CD4-positive, alpha-beta T cell treated with Interleukin-12 subunit alpha and Interleukin-12 subunit beta, for 1 hour (primary cell): ENCODE results near the gene NKD2.
A peak's percentile ranks its signal among the peaks of the same experiment; 100 is the strongest.

Source experiments
- DNase-seq: peaks from one replicate; pipeline ENCODE4 v3.0.0-alpha.2; 2020

NKD2 gene

DNA sequence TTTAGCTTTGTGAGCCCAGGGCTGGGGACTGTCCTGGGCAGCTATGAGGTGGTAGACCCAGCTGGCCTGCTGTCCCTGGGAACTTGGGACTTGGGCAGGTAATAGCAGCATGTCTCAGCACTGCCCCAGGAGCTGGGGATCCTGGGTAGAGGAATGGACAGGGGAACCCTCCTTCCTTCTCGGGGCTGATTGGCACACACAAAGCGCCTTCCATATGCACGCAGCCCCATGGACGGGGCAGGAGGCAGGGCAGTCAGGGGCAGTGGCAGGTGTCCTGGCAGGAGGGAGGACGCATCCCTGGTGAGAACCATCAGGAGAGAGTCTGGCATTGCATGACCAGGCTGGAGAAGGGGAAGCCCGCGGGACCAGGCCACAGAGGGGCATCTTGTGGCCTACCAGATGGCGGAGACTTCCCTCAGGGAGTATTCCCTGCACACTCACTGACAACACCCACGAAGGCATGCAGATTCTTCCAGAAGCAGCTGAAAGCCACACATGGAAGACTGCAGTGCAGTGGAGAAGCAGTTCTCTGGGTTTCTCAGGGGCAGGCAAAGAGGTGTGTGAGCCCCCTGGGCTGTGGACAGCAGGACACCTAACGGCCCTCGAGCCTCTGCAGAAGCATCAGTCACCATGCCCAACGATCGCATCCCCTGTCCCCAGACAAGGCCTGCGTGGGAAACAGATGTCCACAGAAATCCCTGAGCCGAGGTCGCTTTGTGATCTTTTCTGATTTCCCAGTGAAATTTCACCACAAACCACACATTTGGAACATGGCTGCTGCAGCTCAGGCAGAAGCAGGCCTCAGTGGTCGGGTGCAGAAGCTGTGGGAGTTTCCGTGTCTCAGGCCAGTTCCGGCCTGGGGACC lies 7.0 kb upstream of the NKD2 start:
- DNase-seq: no peak

DNA sequence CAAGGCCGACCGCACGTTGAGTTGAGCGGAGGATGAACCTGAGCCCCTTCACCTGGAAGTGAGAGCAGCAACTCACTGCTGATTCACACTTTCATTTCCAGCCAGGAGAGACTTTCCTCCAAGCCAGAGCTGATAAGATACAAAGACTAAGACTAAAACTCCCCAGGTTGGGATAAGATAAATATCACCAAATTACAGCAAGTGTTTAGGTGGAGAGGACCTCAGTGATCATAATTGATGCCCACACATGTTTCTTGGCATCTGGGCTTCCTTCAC lies 6.4 kb upstream of the NKD2 start:
- no peak for DNase-seq

DNA sequence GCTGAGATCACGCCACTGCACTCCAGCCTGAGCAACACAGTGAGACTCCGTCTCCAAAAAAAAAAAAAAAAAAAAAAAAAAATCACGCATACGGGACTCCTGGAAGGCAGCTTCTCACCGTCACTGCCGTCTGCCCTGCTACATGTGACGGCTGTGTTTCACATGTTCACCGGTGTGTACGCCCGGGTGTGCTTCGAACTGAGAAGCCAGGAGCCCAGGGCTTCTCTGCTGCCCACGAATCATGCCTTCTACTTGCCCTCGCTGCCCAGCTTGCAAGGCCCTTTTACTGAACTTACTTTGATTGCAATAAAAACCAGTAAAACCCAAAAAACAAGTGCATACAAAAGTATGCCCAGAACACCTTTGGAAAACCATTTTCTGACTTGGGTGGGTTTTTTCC lies 5.8 kb upstream of the NKD2 start:
- no peak for DNase-seq

DNA sequence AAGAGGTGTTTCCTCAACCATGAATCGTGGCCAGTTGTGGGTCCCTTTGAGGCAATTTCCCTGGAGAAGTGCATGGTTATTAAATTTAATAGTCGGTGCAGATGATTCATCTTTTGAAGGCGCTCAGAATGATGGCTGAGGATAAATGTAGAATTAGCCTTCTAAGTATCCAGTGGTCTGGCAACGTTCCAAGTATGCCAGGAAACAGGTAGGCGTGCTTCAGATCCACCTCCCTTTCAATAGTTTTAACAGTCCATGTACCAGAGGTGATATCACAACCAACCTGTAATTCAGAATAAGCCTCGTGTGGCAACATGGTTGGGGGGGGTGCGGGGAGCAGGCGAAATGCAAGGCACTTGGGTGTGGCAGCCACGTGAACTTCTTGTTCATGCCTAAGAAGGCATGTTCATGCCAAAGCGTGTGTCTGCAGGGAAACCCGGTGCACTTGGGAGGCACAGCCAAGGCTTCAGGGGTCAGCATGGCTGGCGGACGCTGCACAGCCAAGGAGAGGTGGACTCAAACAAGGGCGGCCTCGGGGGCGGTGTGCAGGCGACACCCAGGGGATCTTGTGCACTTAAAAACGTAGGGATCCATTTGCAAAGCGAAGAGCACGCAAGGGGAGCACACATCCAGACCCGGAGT lies 5.2 kb upstream of the NKD2 start:
- peak; percentile 16 for DNase-seq

DNA sequence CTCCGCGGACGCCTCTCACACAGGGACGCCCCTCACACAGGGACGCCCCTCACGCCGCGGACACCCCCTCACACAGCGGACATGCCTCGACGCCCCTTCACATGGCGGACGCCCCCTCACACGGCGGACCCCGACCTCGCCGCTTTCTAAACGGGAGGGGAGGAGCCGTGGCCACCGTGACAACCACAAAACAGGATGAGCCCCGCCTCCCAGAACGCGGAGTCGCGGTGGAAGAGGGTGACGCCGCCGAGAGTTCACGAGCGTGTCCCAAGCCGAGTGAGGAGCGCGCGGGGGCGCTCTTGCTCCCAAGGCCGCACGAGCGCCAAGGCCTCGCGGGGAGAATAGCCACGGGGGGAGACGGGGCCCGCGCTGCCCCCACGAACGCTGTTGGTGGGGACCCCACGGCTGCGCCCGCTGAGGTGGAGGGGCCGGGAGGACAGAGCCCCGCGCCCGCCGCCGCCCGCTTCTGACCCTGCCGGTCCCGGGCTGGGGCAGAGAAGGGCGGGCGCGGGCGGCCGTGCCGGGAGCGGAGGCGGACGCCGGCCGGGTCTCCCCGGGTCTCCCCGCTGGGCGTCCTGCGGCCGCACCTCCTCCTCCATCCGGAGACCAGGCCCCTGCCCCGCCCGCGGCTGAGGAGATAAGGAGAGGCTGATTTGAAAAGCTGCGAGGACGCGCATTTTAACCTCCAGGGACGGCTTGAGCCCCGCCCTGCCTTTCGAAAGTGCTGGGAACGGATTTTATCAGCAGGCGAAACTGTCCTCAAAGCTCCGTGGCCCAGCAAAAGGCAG lies 3.9 kb upstream of the NKD2 start:
- peak; percentile 46 for DNase-seq

DNA sequence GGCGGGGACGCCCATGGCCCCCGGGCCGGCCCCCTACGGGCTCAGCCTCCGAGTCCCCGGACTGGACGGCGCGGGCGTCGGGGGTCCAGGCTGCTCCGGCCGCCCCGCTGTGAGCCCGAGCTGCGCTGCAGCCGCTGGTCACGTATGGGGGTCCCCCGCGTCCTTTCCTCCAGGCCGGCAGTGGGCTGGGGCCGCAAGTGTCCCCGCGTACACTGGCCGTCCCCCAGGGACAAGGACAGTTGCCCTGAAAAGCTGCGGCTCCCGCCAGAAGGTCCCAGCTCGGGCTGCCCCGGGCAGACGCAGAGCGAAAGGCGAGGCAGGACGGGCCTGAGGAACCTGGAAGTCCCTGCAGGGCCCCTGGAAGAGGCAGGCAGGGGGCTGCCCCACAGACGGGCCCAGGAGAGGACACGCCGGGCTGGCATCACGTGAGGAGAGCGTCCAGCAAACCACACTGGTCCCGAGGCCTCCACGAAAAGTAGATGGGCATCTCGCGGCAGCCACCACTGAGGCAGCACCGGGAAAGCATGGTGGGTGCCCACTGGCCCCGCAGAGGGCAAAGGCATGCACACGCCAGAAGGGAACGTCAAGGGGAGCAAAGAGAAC lies 3.3 kb upstream of the NKD2 start:
- no peak for DNase-seq

DNA sequence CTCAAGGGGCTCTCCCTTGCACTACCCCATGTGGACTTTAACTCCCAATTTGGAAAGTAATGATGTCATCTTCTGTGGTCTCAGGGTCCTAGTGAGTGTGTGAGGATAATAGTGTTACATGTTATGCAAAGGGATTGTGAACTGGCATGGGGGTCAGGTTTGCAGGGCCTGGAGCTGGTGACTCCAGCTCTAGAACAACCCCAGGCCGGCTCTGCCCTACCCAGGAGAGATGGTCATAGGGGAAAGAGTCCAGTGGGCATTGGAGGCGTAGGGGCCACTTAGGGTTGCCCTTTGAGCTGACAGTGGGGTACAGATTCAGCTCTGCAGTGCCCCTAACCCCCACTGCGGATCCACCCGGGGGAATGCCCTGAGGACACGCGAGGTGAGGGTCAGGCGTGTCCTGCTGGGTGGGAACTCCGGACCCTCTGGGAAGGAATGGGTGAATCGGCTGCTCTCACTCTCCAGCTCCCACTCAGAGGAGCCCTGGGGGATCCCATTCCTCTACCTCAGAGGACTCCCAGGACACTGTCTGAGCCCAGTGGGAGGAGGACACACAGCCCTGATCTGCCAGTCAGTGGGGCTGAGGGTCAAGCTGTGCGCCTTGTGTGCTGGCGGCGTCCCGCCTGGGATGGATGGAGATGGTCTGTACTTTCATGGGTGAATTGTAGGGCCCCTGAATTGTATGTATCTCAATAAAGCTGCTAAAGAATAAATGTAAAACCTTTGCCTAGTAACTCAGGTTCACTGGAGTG lies 2.5 kb upstream of the NKD2 start:
- DNase-seq: no peak

DNA sequence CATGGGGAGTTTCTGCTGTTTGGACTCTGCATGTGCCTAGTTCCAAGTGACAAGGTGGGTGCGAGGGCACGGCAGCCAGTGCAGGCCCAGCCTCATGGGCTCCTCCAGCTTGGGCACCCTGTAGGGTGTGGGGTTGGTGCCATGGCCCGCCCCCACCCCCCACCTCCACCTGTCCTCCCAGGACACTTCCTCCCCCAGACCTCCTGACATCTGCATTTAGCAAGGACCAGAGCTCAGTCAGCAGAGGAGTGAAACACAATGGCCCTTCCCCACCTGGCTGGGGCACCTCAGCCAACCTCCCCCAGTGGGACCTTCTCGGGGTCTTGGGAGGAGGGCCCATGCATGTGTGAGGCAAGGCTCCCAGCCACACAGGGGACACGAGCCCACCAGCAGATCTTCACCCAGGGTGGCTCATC lies 1.9 kb upstream of the NKD2 start:
- no peak for DNase-seq

DNA sequence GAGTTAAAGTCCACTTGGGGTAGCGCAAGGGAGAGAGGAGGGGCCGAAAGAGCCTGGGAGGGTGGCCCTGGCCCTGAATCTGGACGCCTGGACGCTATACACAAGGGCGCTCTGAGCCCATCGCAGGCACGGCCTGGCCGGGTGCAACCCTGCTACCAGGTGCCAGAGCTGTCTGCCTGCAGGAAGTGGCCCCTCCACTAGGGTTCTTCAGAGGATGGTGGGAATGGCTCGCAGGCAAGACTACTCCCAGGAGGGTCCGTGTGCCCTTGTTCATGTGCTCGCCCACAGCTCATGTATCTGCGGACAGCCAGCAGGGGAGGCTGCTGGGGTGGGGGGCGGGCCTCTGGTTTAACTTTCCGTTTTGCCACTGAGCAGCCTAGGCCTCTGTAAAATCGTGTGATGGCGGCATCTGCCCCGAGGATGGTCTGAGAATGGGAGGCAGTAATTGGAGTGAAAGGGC lies 1.4 kb upstream of the NKD2 start:
- no peak for DNase-seq

DNA sequence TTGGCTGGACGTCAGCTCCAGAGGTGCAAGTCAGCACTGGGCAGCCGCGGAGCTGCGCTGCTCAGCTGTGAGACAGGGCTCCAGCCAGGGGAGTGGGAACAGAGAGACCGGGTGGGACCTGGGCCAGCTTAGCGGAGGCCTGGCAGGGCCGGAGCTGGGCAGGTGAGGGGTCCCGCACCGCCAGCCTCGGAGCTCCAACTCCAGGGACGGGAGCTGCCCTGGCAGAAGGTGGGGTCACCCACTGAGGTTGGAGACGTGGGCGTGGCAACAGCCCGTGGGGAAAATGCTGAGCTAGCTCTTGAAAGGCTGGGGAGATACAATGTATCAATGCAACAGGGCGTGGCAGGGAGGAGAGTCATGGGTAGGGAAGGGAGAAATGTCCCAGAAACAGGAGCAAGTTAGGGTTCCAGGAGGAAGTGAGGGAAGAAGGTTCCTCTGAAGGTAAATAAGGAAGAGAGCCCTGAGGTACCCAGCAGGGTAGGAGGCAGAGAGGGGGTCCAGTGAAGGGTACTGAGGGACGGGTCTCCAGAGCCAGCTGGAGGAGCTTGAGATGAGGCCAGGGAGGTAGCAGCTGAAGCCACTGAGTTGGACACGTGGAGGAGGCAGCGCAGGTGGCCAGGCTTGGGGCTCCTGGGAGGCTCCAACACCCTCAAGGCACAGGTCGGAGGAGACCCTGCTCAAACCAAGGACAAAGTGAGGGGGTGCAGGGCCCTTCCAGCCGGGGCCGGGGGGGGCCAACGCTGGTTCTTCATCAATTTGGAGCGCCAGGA lies 736 bp upstream of the NKD2 start:
- DNase-seq: no peak

DNA sequence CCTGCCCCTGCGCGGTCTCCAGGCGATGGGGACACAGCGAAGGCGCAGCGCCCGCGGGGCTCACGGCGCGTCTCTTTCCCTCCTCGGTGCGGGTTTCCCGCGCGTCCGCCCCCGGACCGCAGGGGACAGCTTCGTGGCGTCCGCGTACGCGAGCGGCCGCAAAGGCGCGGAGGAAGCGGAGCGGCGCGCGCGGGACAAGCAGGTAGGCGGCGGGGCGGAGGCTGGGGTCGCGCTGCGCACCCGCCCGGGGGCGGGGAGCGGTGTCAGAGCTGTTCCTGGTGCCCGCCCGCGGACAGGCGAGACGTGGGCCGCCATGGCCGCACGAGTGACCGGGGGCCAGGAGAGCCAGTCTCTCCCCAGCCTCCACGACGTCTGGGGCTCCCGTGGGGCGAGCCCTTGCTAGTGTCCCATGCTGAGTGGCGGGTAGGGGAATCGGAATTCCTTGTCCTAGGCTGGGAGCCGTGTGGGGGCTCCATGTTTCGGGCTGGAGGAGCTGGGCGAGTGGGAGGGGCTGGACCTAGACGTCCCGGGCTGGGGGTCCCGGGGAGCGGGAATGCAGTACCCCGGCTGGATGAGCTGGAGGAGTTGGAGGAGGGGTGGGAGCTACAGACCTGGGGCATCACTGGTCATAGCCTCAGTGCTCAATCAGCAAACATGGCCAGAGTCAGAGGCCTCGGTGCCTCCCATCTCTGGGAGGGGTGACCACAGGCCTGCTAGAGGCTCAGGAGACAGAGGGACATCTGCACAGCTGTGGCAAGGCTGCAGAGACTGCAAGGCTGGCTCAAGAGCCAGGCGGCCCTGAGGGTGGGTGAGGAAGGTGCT lies 968 bp downstream of the NKD2 start:
- DNase-seq: no peak

DNA sequence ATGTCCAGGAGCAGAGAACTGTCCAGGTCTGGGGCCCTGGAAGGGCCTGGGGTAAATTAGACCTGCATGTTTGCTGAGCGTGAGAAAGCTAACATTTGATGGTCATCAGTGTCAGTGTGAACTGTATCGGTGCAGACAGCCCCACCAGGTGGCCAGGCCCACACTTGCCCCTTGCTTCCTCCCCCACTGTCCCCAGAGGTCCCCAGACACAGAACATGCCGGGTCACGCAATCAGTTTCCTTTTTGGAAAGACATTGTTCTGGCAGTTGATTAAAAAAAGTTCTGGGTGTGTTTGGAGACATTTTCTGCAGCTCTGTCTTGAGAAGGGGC lies 1.5 kb downstream of the NKD2 start:
- no peak for DNase-seq

DNA sequence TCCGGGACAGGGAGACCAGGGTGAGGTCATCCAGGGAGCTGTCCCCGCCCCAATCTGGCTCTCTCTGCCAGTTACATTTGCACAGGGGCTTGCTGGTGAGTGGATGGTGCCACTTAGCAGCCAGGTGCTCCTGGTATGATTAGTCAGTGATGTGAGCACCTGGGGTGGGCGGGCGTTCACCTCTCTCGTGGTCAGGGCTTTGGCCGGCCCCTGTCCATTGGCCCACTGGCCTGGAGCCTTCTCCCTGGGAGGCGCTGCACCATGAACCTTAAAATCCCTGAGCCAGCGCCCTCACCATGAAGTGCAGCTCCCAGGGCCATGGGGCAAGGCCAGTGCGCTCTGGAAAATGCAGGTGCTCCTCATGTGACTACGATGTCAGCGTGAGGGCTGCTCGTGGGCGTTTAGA lies 2.0 kb downstream of the NKD2 start:
- no peak for DNase-seq

DNA sequence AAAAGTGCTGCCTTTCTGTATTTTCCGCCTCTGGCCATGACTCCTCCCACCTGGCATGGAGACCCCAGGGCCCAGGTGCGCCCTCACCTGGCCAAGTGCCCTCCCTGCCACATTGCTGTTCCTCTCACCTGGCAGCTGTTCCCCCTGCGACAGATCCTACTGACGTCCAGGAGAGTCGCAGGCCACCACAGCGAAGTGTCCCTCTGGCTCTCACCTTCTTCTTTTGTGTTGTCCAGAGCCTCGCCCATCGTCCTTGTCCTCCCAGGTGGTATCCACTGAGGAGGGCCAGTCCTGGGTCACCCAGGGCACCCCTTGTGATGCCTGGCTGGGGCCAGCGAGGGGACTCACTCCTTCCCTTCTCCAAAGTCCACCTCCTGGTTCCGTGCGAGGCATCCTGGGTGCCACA lies 2.6 kb downstream of the NKD2 start:
- peak; percentile 34 for DNase-seq

DNA sequence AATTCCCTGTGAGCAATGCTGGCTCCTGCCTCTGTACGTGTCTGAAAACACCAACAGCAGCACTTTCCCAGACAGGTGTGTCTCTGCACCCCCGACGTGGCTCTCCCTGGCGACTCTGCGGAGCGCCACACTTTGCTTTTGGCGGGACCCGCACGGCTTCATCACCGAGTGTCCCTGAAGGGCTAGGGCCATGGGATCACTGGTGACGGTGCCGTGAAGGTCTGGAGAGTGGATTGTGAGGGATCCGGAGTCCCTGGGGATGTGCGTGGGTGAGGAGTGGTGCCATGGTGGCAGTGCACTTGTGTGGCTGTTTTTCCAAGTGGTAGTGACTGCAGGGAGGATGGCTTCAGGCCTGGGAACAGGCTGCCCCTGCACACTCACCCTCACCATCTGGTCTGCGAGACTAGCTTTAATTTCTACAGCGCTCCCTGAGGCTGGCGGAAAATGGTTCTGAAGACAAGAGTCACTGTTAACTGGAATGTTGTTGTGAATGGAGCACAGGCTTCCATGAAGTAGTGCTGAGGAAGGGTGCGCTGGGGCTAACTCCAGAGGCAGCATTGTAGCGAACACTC lies 3.2 kb downstream of the NKD2 start:
- no peak for DNase-seq

DNA sequence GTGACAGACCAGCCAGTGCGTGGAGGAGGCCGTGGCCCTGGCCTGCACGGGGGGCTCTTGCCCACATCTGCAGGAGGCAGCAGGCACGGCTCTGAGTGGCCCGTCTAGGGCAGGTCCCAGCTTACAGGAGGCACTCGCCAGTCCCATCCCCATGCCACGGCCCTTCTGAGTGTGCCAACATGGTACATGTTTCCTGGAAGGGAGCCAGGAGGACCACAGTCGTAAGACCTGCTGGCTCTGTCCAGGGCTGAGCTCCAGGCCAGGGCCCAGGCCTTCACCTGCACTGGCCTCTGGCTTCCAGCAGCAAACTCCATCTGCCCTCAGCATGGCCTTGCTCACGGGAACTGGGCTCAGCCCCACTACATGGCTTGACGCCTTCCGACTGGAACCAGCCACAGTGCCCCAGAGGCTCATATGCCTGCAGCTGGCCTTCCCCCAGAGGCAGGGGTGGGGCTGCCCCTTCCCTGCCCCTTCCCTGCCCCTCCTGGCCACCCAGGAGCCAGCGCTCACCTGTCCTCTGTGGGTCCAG lies 3.8 kb downstream of the NKD2 start:
- no peak for DNase-seq

DNA sequence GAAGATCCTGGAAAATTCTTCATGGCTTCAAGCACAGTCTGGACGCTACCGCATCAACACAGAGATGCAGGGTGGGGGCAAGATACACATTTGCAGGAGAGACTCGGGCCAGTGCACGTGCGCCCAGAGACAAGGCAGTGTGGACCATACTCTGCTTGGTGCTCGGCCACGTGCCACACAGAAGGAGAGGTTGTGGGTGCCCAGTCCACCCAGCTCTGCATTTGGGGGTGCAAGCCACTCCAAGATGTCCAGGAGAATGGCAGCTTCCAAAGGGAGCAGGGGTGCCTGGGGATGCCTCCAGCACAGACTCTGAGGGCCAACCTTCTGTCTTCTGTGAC lies 4.3 kb downstream of the NKD2 start:
- no peak for DNase-seq

DNA sequence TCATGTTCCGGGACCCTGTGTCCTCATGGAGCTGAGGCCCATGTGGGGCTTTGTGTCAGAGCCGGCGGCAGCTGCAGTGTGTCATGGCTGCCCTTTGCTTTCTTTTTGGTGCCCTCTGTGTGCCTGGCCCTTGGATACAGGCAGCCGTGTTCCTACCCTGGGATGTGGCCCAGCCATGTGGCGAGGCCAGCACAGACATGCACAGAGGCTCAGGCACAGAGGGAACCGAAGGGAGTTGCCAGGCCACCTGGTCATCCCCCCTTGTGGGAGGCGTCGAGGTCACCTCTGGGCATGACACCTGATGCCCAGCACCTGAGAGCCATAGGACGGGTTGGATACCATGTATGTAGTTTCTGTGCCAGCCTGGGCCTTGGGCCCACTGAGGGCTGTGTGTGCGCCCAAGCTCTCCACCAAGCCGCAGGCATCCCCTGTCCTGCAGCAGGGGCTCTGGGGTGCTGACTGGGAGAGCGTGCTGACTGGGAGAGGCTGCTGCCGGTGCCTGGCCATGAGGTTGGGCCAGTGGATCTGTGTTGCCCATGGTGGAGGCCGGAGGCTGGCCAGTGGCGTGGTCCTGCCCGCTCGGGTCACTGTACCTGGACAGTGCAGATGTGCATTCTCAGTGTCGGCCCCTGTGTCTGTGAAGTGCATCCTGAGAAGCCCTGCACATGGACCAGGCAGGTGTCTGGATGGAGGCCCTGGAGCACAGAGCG lies 4.8 kb downstream of the NKD2 start:
- no peak for DNase-seq

DNA sequence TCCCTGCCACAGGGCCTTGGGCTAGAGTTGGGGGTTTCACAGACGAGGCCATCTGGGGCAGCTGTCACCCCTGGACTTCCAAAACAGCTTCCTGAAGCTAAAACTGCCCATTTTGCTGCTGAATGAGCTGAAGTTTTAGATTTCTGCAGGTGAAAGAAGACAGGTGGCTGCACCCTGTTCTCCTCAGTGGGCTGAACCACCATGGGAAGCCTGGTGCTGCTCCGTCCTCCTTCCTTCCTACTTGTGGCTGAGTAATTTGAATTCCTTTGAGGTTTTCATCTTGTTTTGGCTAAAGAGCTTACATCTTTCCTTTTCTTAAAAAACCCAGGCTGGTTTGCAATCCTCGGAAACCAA lies 5.3 kb downstream of the NKD2 start:
- no peak for DNase-seq

DNA sequence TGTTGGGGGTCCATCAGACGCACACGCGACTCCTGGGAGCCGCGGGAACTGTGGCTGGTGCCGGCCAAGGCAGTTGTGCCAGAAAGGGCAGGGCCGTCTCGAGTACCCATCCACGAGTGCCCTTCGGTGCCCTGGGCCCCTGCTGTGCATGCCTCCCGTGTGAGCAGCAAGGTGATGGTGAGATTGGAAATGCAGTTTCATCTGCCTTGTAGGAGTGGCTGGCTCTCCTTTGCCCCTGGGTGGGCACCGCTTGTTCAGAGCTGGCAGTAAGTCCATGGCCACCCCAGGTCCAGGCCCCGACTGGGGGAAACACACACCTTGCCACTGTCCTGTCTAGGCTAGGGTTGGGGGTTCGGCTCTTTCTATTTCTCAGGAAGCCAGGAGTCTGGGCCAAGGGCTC lies 5.7 kb downstream of the NKD2 start:
- no peak for DNase-seq
